Liver (tissue), 9 donors: ENCODE measurements around the gene GFOD2. TPM values are rescaled to one million over a fixed set of nuclear protein-coding genes. Genes with fewer than 3 reads are reported as not detected.

Experiments
- DNase-seq: peaks from one replicate; pipeline ENCODE4 v3.0.0-alpha.2; 2017; ENCODE audit warnings: low spot score
- H3K27ac ChIP-seq, 2 donors: one replicate each; pipeline ENCODE4 v1.7.0; 2013; ENCODE audit warnings: inconsistent platforms in 2 of 2, low read length in 2 of 2, control low read depth in 1 of 2, low read depth in 1 of 2, mild to moderate bottlenecking in 1 of 2
- H3K27me3 ChIP-seq, 4 donors: one replicate each; pipeline versions ENCODE4 v1.6.1 to v1.7.0; 2013; ENCODE audit warnings: low read length in 3 of 4, inconsistent platforms in 1 of 4, mild to moderate bottlenecking in 1 of 4, moderate library complexity in 1 of 4; ENCODE audit not compliant: control insufficient read depth in 4 of 4, insufficient read depth in 4 of 4
- H3K36me3 ChIP-seq, 4 donors: one replicate each; pipeline versions ENCODE4 v1.6.1 to v1.7.0; 2013; ENCODE audit warnings: low read length in 3 of 4, mild to moderate bottlenecking in 3 of 4, low read depth in 1 of 4, moderate library complexity in 1 of 4; ENCODE audit not compliant: control insufficient read depth in 4 of 4, insufficient read depth in 3 of 4
- H3K4me1 ChIP-seq, 4 donors: one replicate each; pipeline versions ENCODE4 v1.6.1 to v1.7.0; 2013; ENCODE audit warnings: low read length in 3 of 4, mild to moderate bottlenecking in 3 of 4, moderate library complexity in 1 of 4; ENCODE audit not compliant: control insufficient read depth in 4 of 4, insufficient read depth in 4 of 4
- H3K4me3 ChIP-seq, 3 donors: one replicate each; pipeline versions ENCODE4 v1.6.1 to v1.7.0; 2013; ENCODE audit warnings: low read length in 3 of 3, control low read depth in 1 of 3, low read depth in 1 of 3, mild to moderate bottlenecking in 1 of 3
- H3K9ac ChIP-seq, 2 donors: one replicate each; pipeline ENCODE4 v1.7.0; 2013; ENCODE audit warnings: low read length in 2 of 2, mild to moderate bottlenecking in 2 of 2, moderate library complexity in 2 of 2, control low read depth in 1 of 2, low read depth in 1 of 2
- H3K9me3 ChIP-seq, 4 donors: one replicate each; pipeline versions ENCODE4 v1.6.1 to v1.7.0; 2013; ENCODE audit warnings: low read length in 3 of 4; ENCODE audit not compliant: control insufficient read depth in 4 of 4
- ATF3 ChIP-seq: IDR thresholded peaks from 2 replicates; pipeline ENCODE4 v1.6.1; 2016; ENCODE audit warnings: antibody characterized with exemption
- CTCF ChIP-seq: fragments of 150-350 bp; IDR thresholded peaks from 2 replicates; pipeline ENCODE4 v1.5.1; 2017; ENCODE audit warnings: improper control_type of control experiment, low read depth, low read length; ENCODE audit not compliant: missing input control
- EGR1 ChIP-seq, 2 donors: IDR thresholded peaks; 2 replicates each; pipeline ENCODE4 v1.6.1; 2016 to 2018; ENCODE audit warnings: antibody characterized with exemption in 2 of 2, low read depth in 2 of 2
- FOXA1 ChIP-seq: IDR thresholded peaks from 2 replicates; pipeline ENCODE4 v1.6.1; 2016; ENCODE audit warnings: antibody characterized with exemption
- FOXA2 ChIP-seq: IDR thresholded peaks from 2 replicates; pipeline ENCODE4 v1.6.1; 2016; ENCODE audit warnings: antibody characterized with exemption
- GABPA ChIP-seq, 2 donors: IDR thresholded peaks in 1 of 2; conservative IDR thresholded peaks in 1 of 2; 2 replicates each; pipeline ENCODE4 v1.6.1; 2016; ENCODE audit warnings: antibody characterized with exemption in 2 of 2, mild to moderate bottlenecking in 1 of 2, moderate library complexity in 1 of 2
- HNF4A ChIP-seq, 2 donors: conservative IDR thresholded peaks; 2 replicates each; pipeline ENCODE4 v1.6.1; 2016; ENCODE audit warnings: antibody characterized with exemption in 2 of 2, mild to moderate bottlenecking in 2 of 2
- HNF4G ChIP-seq: IDR thresholded peaks from 2 replicates; pipeline ENCODE4 v1.6.1; 2016; ENCODE audit warnings: antibody characterized with exemption
- JUND ChIP-seq, 2 donors: IDR thresholded peaks; 2 replicates each; pipeline ENCODE4 v1.6.1; 2016; ENCODE audit warnings: antibody characterized with exemption in 2 of 2
- NR2F2 ChIP-seq: IDR thresholded peaks from 2 replicates; pipeline ENCODE4 v1.6.1; 2016; ENCODE audit warnings: antibody characterized with exemption
- RAD21 ChIP-seq, 2 donors: IDR thresholded peaks; 2 replicates each; pipeline ENCODE4 v1.6.1; 2016; ENCODE audit warnings: antibody characterized with exemption in 2 of 2, mild to moderate bottlenecking in 2 of 2
- RXRA ChIP-seq, 2 donors: IDR thresholded peaks; 2 replicates each; pipeline ENCODE4 v1.6.1; 2017 to 2018; ENCODE audit warnings: antibody characterized with exemption in 2 of 2, mild to moderate bottlenecking in 1 of 2
- SP1 ChIP-seq: IDR thresholded peaks from 2 replicates; pipeline ENCODE4 v1.6.1; 2018; ENCODE audit warnings: antibody characterized with exemption, mild to moderate bottlenecking
- YY1 ChIP-seq: IDR thresholded peaks from 2 replicates; pipeline ENCODE4 v1.6.1; 2016; ENCODE audit warnings: antibody characterized with exemption, mild to moderate bottlenecking
- WGBS: extraction: QIAGEN DNeasy Blood & Tissue Kit; methylation state at CpG from one replicate; pipeline ENCODE4 v1.1.7; 2013; 5-methylcytosine and 5-hydroxymethylcytosine counted together
- polyA plus RNA-seq, 2 donors: library from polyadenylated mRNA; stranded (reverse) in 1 of 2; unstranded in 1 of 2; fragments of 200-250 nt in 1 of 2; fragments of >200 nt in 1 of 2; fragmentation: Nextera tagmentation in 1 of 2; extraction: Ambion mirVana in 1 of 2; gene quantifications; one replicate each; pipeline versions ENCODE4 v1.2.1 to v1.2.3, GENCODE V29; 2013 to 2015
- total RNA-seq, 2 donors: library from RNA; depleted of rRNA; stranded (reverse); fragments of >200 nt; gene quantifications; one replicate each; pipeline ENCODE4 v1.2.3, GENCODE V29; 2014
- TF ChIP-seq, protein P1 (sequence below): IDR thresholded peaks from 2 replicates; pipeline ENCODE4 v1.6.1; 2016; ENCODE audit warnings: antibody characterized with exemption, mild to moderate bottlenecking
- TF ChIP-seq, protein P2 (sequence below): IDR thresholded peaks from 2 replicates; pipeline ENCODE4 v1.6.1; 2016; ENCODE audit warnings: antibody characterized with exemption
- TF ChIP-seq, protein P3 (sequence below): IDR thresholded peaks from 2 replicates; pipeline ENCODE4 v1.6.1; 2016; ENCODE audit warnings: antibody characterized with exemption
- donor health status: healthy.
- donor health status: healthy.
- donor health status: healthy.
- donor health status: healthy.
- donor health status: healthy.

The GFOD2 gene
- total and polyA plus RNA-seq, 4 donors, result 12.7 to 48.8 (median 28.9) TPM

- Histone ChIP-seq H3K4me1 (peaks cover 0 to 8% (median 3%) of the 10 kb centered on the region in 4 donors), H3K9me3 (no peaks in the 10 kb centered on the region), H3K36me3 (peaks cover 4 to 43% (median 35%) of the 10 kb centered on the region in 4 donors), H3K27ac (no peak overlapping the region), H3K9ac (no peak overlapping the region), H3K27me3 (no peaks in the 10 kb centered on the region), H3K4me3 (no peak overlapping the region)
- 65% methylated on average over 4 of the region's 4 CpGs for WGBS
- TF ChIP-seq EGR1 (IDR thresholded peaks at IDR 0.05; ENCODE audit: low read depth in 2 of 2) (no peak), GABPA (IDR thresholded peaks at IDR 0.05 in 1 of 2, conservative IDR thresholded peaks at IDR 0.05 in 1 of 2) (no peak), JUND (IDR thresholded peaks at IDR 0.05) (no peak), RXRA (IDR thresholded peaks at IDR 0.05) (no peak), HNF4A (conservative IDR thresholded peaks at IDR 0.05) (no peak), FOXA1 (no peak), CTCF (no peak), SP1 (no peak), FOXA2 (no peak), ATF3 (no peak), NR2F2 (no peak), HNF4G (no peak), YY1 (no peak), RAD21 (IDR thresholded peaks at IDR 0.05) (no peak)
- TF ChIP-seq, protein P1, sequence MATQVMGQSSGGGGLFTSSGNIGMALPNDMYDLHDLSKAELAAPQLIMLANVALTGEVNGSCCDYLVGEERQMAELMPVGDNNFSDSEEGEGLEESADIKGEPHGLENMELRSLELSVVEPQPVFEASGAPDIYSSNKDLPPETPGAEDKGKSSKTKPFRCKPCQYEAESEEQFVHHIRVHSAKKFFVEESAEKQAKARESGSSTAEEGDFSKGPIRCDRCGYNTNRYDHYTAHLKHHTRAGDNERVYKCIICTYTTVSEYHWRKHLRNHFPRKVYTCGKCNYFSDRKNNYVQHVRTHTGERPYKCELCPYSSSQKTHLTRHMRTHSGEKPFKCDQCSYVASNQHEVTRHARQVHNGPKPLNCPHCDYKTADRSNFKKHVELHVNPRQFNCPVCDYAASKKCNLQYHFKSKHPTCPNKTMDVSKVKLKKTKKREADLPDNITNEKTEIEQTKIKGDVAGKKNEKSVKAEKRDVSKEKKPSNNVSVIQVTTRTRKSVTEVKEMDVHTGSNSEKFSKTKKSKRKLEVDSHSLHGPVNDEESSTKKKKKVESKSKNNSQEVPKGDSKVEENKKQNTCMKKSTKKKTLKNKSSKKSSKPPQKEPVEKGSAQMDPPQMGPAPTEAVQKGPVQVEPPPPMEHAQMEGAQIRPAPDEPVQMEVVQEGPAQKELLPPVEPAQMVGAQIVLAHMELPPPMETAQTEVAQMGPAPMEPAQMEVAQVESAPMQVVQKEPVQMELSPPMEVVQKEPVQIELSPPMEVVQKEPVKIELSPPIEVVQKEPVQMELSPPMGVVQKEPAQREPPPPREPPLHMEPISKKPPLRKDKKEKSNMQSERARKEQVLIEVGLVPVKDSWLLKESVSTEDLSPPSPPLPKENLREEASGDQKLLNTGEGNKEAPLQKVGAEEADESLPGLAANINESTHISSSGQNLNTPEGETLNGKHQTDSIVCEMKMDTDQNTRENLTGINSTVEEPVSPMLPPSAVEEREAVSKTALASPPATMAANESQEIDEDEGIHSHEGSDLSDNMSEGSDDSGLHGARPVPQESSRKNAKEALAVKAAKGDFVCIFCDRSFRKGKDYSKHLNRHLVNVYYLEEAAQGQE, result no peak
- TF ChIP-seq, protein P2, sequence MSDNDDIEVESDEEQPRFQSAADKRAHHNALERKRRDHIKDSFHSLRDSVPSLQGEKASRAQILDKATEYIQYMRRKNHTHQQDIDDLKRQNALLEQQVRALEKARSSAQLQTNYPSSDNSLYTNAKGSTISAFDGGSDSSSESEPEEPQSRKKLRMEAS, result no peak
- TF ChIP-seq, protein P3, sequence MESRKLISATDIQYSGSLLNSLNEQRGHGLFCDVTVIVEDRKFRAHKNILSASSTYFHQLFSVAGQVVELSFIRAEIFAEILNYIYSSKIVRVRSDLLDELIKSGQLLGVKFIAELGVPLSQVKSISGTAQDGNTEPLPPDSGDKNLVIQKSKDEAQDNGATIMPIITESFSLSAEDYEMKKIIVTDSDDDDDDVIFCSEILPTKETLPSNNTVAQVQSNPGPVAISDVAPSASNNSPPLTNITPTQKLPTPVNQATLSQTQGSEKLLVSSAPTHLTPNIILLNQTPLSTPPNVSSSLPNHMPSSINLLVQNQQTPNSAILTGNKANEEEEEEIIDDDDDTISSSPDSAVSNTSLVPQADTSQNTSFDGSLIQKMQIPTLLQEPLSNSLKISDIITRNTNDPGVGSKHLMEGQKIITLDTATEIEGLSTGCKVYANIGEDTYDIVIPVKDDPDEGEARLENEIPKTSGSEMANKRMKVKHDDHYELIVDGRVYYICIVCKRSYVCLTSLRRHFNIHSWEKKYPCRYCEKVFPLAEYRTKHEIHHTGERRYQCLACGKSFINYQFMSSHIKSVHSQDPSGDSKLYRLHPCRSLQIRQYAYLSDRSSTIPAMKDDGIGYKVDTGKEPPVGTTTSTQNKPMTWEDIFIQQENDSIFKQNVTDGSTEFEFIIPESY, result no peak
- DNase-seq, result no peak
Observed at GRCh38 chr16:67741118-67741517, 22.0 kb upstream of the GFOD2 start.

DNA sequence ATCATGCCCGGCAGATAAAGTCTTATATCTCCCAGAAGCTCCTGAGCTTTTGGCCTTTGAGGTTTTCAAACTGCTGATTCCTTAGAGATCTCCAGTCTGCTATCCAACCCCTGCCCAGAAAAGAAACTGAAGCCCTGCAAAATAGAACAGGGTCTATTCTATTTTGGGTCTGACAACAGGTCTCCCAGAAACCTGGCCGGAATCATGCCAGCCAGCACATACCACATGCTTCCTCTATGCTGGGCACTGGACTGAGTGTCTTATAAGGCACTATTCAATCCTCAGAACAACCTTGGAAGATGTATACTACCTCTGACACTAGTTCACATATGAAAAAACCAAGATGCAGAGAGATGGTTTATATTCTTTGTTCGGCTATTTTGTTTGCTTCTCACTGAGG is 21.3 kb upstream of the GFOD2 start:
- no peak overlapping the region for H3K27ac ChIP-seq
- H3K9ac ChIP-seq, result no peak overlapping the region
- no peak overlapping the region for H3K4me3 ChIP-seq
- 98% methylated on average over 3 of the region's 3 CpGs for WGBS
- H3K36me3 ChIP-seq, result peaks cover 4 to 43% (median 36%) of the 10 kb centered on the region in 4 donors
- peaks cover 0 to 8% (median 3%) of the 10 kb centered on the region in 4 donors for H3K4me1 ChIP-seq
- H3K9me3 ChIP-seq, result no peaks in the 10 kb centered on the region
- no peaks in the 10 kb centered on the region for H3K27me3 ChIP-seq
- DNase-seq, result no peak
- TF ChIP-seq ATF3 (no peak), NR2F2 (no peak), FOXA2 (no peak), EGR1 (IDR thresholded peaks at IDR 0.05; ENCODE audit: low read depth in 2 of 2) (no peak), CTCF (no peak), JUND (IDR thresholded peaks at IDR 0.05) (no peak)
- TF ChIP-seq, protein P1, result no peak
